Kidney epithelial cell (primary cell): ENCODE measurements around the gene GSTA4. TPM values are rescaled to one million over a fixed set of nuclear protein-coding genes. Genes with fewer than 3 reads are reported as not detected.
"Not testable (repeated sequence)": the region's sequence is repeated elsewhere in the genome, so short reads cannot be mapped to it uniquely, and the experiment has no call there.

Experiments
- DNase-seq: peaks from one replicate; pipeline ENCODE4 v3.0.0-alpha.2; 2010; ENCODE audit warnings: low read depth
- H3K27me3 ChIP-seq: 2 replicates; pipeline ENCODE4 v1.6.0; 2011; ENCODE audit warnings: low read length; ENCODE audit not compliant: control insufficient read depth, insufficient read depth
- H3K36me3 ChIP-seq: 2 replicates; pipeline ENCODE4 v1.5.1; 2011; ENCODE audit warnings: low read length; ENCODE audit not compliant: control insufficient read depth, insufficient read depth
- H3K4me3 ChIP-seq: 2 replicates; pipeline ENCODE4 v1.5.1; 2011; ENCODE audit warnings: low read depth, mild to moderate bottlenecking, control low read depth, low read length
- CTCF ChIP-seq: IDR thresholded peaks from 2 replicates; pipeline ENCODE4 v1.5.1; 2011; ENCODE audit warnings: mild to moderate bottlenecking, moderate library complexity, low read length, control low read depth, inconsistent platforms; ENCODE audit not compliant: insufficient read depth, poor library complexity, severe bottlenecking
- total RNA-seq: library from RNA; depleted of rRNA; stranded (reverse); fragments of >200 nt; gene quantifications from 2 replicates; pipeline ENCODE4 v1.2.3, GENCODE V29; 2015

GSTA4 gene
- total RNA-seq, 1 donor from 2014 or later = 14.3 TPM

- DNase-seq = no peak
- no peak for TF ChIP-seq CTCF
- Histone ChIP-seq H3K36me3 (no peaks in the 10 kb centered on the region), H3K4me3 (no peak overlapping the region), H3K27me3 (no peaks in the 10 kb centered on the region)
Observed at GRCh38 chr6:52966101-52966500, 29.0 kb downstream of the GSTA4 start.

DNA sequence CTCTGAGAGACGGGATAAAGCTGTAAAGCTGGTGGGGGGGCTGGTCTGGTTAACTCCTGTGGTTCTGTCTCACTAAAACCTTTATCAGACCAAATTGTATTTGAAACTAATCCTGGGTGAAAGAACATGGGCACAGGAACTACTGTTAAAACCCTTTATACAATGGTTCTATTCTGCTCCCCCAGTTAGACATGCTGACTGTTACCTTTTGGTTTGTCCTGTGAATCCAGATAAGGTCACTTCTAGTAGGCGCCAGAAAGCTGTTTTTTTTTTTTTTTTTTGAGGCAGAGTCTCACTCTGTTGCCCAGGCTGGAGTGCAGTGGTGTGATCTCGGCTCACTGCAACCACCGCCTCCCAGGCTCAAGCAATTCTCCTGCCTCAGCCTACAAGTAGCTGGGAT is 29.7 kb downstream of the GSTA4 start:
- no peak for TF ChIP-seq CTCF
- H3K27me3 ChIP-seq = no peaks in the 10 kb centered on the region
- H3K36me3 ChIP-seq = no peaks in the 10 kb centered on the region
- DNase-seq = no peak
- no peak overlapping the region for H3K4me3 ChIP-seq

DNA sequence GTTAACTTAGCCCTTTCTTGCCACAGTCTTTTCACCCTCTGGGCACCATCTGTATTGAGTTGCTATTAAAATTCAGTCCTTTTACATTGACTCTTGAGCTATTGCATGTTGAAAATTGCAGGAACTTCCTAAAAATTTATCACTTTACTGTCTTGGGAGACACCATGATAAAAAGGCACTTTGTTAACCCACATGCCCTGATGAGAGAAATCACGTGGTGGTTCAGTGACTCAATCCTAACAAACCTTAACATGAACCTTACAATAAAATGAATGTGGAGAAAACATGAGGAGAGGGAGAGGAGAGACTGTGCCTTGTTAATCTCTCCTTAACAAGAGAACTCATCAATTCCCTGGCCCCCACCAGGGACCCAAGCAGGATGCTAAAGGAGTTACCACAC is 30.8 kb downstream of the GSTA4 start:
- H3K27me3 ChIP-seq = no peaks in the 10 kb centered on the region

GRCh38 chr6:52962701-52963100 is 32.4 kb downstream of the GSTA4 start:
- no peak for DNase-seq
- Histone ChIP-seq H3K27me3 (no peaks in the 10 kb centered on the region), H3K36me3 (no peaks in the 10 kb centered on the region), H3K4me3 (no peak overlapping the region)
- no peak for TF ChIP-seq CTCF

More for the DNA sequence above, 30.8 kb downstream of the GSTA4 start:
- DNase-seq = no peak
- Histone ChIP-seq H3K4me3 (no peak overlapping the region), H3K36me3 (no peaks in the 10 kb centered on the region)
- no peak for TF ChIP-seq CTCF

- H3K4me3 ChIP-seq, H3K36me3 ChIP-seq, DNase-seq, H3K27me3 ChIP-seq: not testable (repeated sequence)
Observed at GRCh38 chr6:52961022-52961421, 34.1 kb downstream of the GSTA4 start.

DNA sequence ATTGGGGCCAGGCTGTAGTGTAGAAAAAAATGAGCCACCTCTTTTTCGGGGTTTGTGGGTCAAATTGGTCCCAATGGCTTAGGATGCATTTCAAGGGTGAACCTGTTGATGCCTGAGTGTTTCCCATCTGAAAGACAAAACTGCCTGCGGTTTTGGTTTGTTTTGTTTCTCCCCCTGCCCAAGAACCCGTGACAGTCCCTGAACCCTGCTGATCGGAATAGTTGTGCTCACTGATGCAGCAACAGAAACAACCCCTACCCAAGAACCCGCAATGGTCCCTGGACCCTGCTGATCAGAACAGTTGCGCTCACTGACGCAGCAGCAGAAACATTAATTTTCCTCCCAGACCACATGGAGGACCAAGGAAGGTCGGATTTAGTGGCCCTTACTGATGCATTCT is 34.9 kb downstream of the GSTA4 start:
- not testable (repeated sequence) for DNase-seq, H3K4me3 ChIP-seq, H3K27me3 ChIP-seq, H3K36me3 ChIP-seq

DNA sequence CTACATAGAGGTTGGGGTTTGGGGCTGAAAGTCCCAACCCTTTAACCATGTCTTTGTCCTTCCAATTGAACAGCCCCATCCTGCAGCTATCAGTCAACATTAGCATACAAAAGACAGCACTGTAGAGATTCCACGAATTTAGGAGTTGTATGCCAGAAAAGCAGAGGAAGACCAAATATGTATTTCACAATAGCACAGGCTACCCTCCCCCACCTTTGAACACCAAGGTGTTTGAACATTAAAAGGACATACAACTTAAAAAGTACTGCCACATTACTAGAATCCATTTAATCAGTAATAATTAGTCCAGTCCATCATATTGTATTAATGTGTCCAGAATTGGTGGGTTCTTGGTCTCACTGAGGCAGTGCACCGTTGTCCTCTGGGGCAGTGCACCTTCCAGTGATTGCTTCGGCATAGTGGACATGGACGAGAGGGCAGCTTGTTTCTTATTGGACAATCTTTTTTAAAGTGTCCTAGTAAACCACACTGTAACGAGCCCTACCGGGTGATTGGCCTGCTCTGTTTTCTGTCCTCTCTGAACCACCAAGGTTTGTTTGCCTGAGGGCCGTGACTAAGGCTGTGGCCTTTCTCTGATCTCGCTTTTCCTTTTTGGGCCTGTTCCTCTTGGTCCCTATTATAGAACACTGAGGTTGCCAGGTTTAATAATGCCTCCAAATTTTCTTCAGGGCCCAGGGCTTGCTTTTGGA is 36.4 kb downstream of the GSTA4 start:
- Histone ChIP-seq H3K36me3 (no peaks in the 10 kb centered on the region), H3K27me3 (no peaks in the 10 kb centered on the region), H3K4me3 (no peak overlapping the region)
- no peak for TF ChIP-seq CTCF
- DNase-seq = no peak
